ENCODE results near the gene RASD1. TPM values are rescaled to one million over a fixed set of nuclear protein-coding genes. Genes with fewer than 3 reads are reported as not detected.
"Not testable (repeated sequence)": the region's sequence is repeated elsewhere in the genome, so short reads cannot be mapped to it uniquely, and the experiment has no call there.

RASD1 gene
- total RNA-seq, 1 donor from 2014 or later = 0.96 TPM

- DNase-seq (ENCODE audit: low spot score) = no peak
These were observed 1.1 kb upstream of the RASD1 start for GRCh38 chr17:17497065-17497844.

- no peak for DNase-seq (ENCODE audit: low spot score)
These were observed 533 bp downstream of the RASD1 start for GRCh38 chr17:17495536-17496188.

GRCh38 chr17:17494870-17495535 is 1.2 kb downstream of the RASD1 start:
- peak; percentile 59 for DNase-seq (ENCODE audit: low spot score)

DNA sequence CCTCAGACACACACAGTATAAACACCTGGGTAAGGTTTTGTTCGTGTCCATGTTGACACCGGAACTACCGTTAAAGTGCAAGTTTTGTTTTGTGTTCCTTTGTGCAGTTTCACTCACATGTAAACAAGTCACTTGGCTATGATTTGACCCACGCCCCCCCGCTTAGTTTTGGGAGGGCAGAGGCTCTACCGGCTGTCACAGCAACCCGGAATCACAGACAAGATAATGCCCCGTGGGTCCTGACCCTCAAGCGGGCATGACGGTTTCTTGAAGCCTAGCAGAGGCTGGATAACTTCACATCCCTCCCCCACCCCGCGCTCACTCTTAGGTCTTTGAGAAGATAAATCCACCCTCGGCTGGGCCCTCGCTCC is 1.7 kb downstream of the RASD1 start:
- no peak for DNase-seq (ENCODE audit: low spot score)

DNA sequence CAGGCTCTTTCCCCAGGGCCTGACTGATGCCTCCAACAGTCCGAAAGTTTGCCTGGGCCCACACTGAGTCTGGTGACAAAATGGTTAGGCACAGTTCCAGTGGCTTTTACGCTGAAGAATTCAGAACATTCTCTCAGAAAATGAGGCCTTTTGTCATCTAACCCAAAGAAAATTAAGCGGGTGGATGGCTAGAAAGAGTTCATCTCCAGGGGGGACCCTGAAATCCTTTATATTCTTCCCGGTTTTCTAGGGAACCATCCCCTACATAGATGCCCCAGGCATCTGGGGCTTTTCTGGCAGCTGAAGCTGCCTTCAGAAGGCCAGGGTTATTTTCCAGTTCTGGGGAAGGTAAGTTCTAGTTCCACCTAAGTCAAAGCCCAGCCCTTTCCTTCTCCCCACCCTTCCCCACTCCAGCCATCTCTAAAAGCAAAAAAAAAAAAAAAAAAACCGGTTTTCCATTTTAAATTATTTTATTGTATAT is 2.2 kb downstream of the RASD1 start:
- no peak for DNase-seq (ENCODE audit: low spot score)

DNA sequence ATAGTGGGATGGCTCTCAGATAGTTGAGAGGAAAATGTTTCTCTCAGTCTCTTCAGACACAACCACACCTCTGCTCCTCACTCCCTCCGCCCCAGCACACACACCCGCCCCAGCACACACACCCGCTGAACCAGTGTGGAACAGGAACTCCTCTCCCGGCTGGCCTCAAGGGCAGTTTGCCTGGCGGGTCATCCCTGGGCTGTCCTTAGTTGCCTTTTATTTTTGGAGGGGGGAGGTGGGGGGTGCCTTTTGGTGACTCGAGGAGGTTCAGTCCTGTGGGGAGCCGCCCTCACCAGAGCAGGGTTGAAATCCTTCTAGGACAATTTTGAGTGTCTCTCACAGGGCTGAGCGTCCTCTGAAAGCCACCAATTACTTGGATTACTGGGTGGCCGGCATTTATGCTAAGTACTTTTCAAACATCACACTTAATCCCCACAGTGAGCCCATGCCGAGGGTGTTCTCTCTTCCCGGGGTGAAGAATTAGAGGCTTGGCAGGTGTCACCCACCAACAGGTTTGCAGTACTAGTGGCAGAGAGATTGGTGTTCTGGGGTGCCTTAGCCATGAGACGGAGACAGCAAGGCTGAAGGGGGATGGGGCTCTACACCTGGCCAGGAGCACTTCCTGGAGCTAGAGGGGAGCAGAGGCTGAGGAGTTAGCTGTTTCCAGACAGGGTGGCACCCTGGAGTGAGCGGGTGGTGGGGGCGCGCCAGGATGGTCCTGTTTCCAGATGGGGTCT is 2.8 kb downstream of the RASD1 start:
- DNase-seq (ENCODE audit: low spot score) = no peak

DNA sequence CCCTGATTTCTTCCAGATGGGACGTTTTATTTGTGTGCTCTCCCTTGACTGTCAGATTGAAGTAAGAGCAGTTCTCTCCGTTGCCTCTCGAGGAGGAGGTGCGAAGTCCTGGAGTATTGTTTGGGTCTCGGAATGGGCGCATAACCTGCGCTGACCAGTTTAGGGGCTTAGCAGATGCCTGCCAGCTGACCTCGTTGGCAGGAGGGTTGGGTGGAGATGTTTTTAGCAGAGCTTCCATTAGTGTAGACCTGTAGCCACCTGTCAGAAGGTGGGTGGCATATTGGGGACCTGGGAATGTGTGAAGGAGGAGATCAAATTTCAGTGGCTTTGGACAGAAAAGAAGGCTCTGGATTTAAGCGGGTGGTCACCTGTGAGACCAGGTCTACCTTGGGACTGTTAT is 3.6 kb downstream of the RASD1 start:
- DNase-seq (ENCODE audit: low spot score) = no peak

DNA sequence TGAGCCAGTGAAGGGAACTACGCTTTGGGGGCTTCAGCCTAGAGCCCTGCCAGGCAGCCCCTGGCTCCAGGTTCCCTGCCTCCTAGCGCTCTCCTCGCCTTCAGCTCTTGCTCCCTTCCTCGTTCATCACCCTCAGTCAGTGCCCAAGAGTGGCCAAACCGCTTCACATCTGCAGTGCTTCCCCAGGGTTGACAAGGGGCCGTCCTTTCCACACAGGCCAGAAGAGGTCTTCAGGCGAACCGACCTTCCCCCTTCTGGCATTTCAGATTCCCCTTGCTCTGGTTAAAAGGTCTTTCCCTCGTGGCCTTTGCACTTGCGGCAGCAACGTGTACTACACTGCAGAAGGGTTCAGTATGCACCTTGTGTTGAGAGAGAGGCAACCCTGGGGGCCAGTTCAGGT is 4.1 kb downstream of the RASD1 start:
- no peak for DNase-seq (ENCODE audit: low spot score)

- no peak for DNase-seq (ENCODE audit: low spot score)
These were observed 4.6 kb downstream of the RASD1 start for GRCh38 chr17:17491546-17491988.

- DNase-seq (ENCODE audit: low spot score) = no peak
These were observed 5.1 kb downstream of the RASD1 start for GRCh38 chr17:17491031-17491471.

GRCh38 chr17:17487998-17488397 is 8.2 kb downstream of the RASD1 start:
- DNase-seq (ENCODE audit: low spot score) = no peak

- DNase-seq (ENCODE audit: low spot score) = not testable (repeated sequence)
These were observed 9.8 kb downstream of the RASD1 start for GRCh38 chr17:17486416-17486815.

- no peak for DNase-seq (ENCODE audit: low spot score)
These were observed 10.8 kb downstream of the RASD1 start for GRCh38 chr17:17485420-17485819.

DNA sequence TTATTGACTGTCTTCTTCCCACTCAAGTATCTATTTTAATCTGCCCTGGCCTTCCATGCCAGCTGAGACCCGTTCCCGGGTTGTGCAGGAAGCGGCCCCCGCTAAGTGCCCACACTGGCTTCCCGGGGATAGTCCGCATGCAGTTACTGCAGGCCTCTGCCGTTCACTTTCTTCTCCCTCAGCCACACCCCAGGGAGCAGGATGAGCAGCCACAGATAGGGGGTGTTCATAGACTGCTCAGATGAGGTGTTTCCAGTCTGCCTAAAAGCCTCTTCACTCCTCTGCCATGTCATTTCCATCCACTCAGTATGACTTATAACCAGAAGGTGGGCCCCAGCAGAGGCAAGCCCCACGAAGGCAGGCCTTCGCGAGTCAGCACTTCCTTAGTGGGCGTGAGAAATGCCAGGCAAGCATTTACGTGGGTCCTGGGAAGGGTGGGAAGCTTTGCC is 11.7 kb downstream of the RASD1 start:
- DNase-seq (ENCODE audit: low spot score) = no peak

GRCh38 chr17:17481860-17482259 is 14.3 kb downstream of the RASD1 start:
- DNase-seq (ENCODE audit: low spot score) = no peak

DNA sequence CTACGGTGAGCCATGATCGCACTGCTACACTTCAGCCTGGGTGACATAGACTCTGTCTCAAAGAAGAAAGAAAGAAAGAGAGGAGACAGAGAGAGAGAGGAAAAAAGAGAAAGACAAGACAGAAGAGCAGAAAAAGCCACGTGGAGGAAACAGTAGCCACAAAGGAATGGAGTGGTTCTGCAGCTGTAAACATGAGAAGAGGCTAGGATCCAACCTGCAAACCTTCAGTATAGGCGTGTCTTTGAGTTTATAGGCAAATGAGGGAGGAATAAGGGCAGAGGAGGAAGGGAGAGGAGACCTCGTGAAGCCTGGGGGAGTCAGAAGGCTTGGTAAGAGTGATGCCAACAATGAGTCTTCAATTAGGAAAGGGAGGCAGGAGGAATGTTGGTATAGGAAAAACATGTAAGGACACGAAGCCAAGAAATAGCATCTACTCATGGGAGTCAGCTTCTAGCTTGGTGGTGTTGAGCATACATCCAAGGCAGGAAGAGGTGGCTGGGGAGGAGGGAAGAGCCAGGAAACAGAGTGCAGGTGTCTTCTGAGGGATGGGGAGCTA is 15.5 kb downstream of the RASD1 start:
- no peak for DNase-seq (ENCODE audit: low spot score)

DNA sequence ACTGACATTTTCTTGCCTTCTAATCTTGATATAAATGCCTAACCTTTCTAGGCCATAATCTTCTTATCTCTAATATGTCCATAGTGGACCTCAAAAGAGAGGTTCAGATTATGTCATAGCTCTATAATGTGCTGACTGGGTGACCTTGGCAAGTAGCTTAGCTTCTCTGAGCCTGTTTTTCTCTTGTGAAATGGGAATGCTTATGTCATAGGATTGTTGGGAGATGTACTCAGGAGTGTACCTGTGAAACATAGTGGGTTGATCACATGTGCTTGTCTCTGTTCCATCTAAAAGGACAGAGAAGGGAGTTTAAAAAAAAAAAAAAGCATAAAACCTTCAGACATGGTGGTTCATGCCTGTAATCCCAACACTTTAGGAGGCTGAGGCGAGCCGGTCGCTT is 17.0 kb downstream of the RASD1 start:
- DNase-seq (ENCODE audit: low spot score) = no peak

GRCh38 chr17:17476865-17477467 is 19.2 kb downstream of the RASD1 start, which contains the start of gene MED9:
Gene MED9 (plus strand): TSS chr17:17477000. CDS start chr17:17477042, 42 bp downstream.
- peak; percentile 94 for DNase-seq (ENCODE audit: low spot score)

DNA sequence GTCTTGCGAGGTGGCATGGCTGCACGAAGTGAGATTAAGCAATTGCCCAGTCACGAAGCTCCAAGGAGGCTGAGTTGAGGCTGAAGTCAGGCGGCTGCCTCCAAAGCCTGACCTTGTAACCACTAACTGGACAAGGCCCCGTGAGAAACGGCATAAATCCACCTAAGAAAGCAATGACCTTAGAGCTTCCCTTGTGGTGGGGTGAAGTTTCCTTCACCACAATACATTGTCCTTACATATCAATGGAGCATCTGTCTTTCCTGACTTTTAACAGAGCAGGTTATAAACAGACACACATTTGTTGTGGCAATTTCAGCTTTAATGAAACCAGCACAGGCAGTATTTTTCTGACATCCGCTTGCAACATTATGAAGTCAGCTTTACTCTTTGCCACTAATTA is 21.9 kb downstream of the RASD1 start:
- DNase-seq (ENCODE audit: low spot score) = no peak

DNA sequence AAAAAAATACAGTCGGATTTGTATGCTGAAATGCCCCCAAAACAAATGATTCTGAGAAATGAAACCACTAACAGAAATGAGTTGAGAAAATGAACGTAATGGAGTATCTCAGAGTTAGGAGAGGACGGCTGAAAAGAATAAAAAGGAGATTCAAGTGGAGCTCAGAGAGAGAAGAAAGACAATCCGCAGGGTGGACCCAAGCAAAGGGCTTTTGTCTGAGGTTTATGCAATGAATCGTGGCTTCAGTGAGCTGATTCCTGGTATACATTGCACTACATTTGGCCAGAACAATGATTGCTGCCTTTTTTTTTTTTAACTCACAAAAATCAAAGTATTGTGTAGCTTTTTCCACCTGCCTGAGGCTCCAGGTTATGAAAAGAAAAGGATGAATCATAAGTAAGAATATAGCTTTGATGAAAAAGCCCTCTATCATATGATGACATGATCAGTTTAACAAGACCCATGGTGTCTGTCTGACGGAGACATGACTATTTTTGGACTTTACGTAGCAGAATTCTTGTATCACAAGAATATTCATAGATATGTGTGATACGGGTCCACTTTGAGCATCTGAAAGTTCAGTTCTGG is 23.8 kb downstream of the RASD1 start:
- no peak for DNase-seq (ENCODE audit: low spot score)
